ENCODE measurements around the gene KMT5B.

KMT5B gene

GRCh38 chr11:68194675-68195294 is 18.3 kb downstream of the KMT5B start:
- no peak overlapping the region for H3K4me2 ChIP-seq
- H3K27me3 ChIP-seq (ENCODE audit: insufficient read depth, low read depth): no peaks in the 10 kb centered on the region
- H2AFZ ChIP-seq (ENCODE audit: low read depth): no peak overlapping the region
- H3K4me1 ChIP-seq (ENCODE audit: low read depth, poor library complexity, severe bottlenecking): peaks cover 34% of the 10 kb centered on the region
- no peak overlapping the region for H3K4me3 ChIP-seq (IDR thresholded peaks at IDR 0.05; ENCODE audit: insufficient read depth, low read depth, low read length)
- no peaks in the 10 kb centered on the region for H4K20me1 ChIP-seq (ENCODE audit: insufficient read depth)
- H3K36me3 ChIP-seq (ENCODE audit: insufficient read depth): no peaks in the 10 kb centered on the region
- no peak overlapping the region for H3K27ac ChIP-seq
- H3K9ac ChIP-seq: no peak overlapping the region
- H3K79me2 ChIP-seq (ENCODE audit: insufficient read depth, low read depth): peaks cover 66% of the 10 kb centered on the region
- TF ChIP-seq CTCF (conservative IDR thresholded peaks at IDR 0.05; ENCODE audit: low read depth, low read length): no peak

GRCh38 chr11:68193018-68193417 is 20.1 kb downstream of the KMT5B start:
- H3K4me3 ChIP-seq (IDR thresholded peaks at IDR 0.05; ENCODE audit: insufficient read depth, low read depth, low read length): no peak overlapping the region
- H3K9ac ChIP-seq: no peak overlapping the region
- peaks cover 34% of the 10 kb centered on the region for H3K4me1 ChIP-seq (ENCODE audit: low read depth, poor library complexity, severe bottlenecking)
- no peaks in the 10 kb centered on the region for H3K36me3 ChIP-seq (ENCODE audit: insufficient read depth)
- no peak overlapping the region for H3K27ac ChIP-seq
- peak overlapping the region; percentile 12; the same call in 1 of the 2 replicates for H3K4me2 ChIP-seq
- H4K20me1 ChIP-seq (ENCODE audit: insufficient read depth): no peaks in the 10 kb centered on the region
- peaks cover 67% of the 10 kb centered on the region for H3K79me2 ChIP-seq (ENCODE audit: insufficient read depth, low read depth)
- H3K27me3 ChIP-seq (ENCODE audit: insufficient read depth, low read depth): no peaks in the 10 kb centered on the region
- TF ChIP-seq CTCF (conservative IDR thresholded peaks at IDR 0.05; ENCODE audit: low read depth, low read length): no peak
- H2AFZ ChIP-seq (ENCODE audit: low read depth): no peak overlapping the region

- H3K4me3 ChIP-seq (IDR thresholded peaks at IDR 0.05; ENCODE audit: insufficient read depth, low read depth, low read length): no peak overlapping the region
- H3K4me1 ChIP-seq (ENCODE audit: low read depth, poor library complexity, severe bottlenecking): peaks cover 34% of the 10 kb centered on the region
- H2AFZ ChIP-seq (ENCODE audit: low read depth): no peak overlapping the region
- no peaks in the 10 kb centered on the region for H3K36me3 ChIP-seq (ENCODE audit: insufficient read depth)
- H3K4me2 ChIP-seq: 0 out of 2 replicates have a peak overlapping the region, but pooled peaks have one; percentile 12
- no peak overlapping the region for H3K27ac ChIP-seq
- no peak for TF ChIP-seq CTCF (conservative IDR thresholded peaks at IDR 0.05; ENCODE audit: low read depth, low read length)
- no peaks in the 10 kb centered on the region for H4K20me1 ChIP-seq (ENCODE audit: insufficient read depth)
- no peak overlapping the region for H3K9ac ChIP-seq
- peaks cover 67% of the 10 kb centered on the region for H3K79me2 ChIP-seq (ENCODE audit: insufficient read depth, low read depth)
- H3K27me3 ChIP-seq (ENCODE audit: insufficient read depth, low read depth): no peaks in the 10 kb centered on the region
Measured at GRCh38 chr11:68191661-68192579, 21.2 kb downstream of the KMT5B start.

GRCh38 chr11:68189888-68190287 is 23.2 kb downstream of the KMT5B start:
- Histone ChIP-seq H3K4me3 (IDR thresholded peaks at IDR 0.05; ENCODE audit: insufficient read depth, low read depth, low read length) (no peak overlapping the region), H3K79me2 (ENCODE audit: insufficient read depth, low read depth) (peaks cover 52% of the 10 kb centered on the region), H3K36me3 (ENCODE audit: insufficient read depth) (no peaks in the 10 kb centered on the region), H4K20me1 (ENCODE audit: insufficient read depth) (no peaks in the 10 kb centered on the region), H2AFZ (ENCODE audit: low read depth) (no peak overlapping the region), H3K27me3 (ENCODE audit: insufficient read depth, low read depth) (no peaks in the 10 kb centered on the region), H3K9ac (no peak overlapping the region), H3K27ac (no peak overlapping the region), H3K4me1 (ENCODE audit: low read depth, poor library complexity, severe bottlenecking) (peaks cover 26% of the 10 kb centered on the region), H3K4me2 (no peak overlapping the region)
- TF ChIP-seq CTCF (conservative IDR thresholded peaks at IDR 0.05; ENCODE audit: low read depth, low read length): no peak
